GM10248 (cell line): Measurements from ENCODE around the gene SLA2.

Experiments used
- CTCF ChIA-PET: fragments of 300-600 bp; sonication (Branson Sonifier 250); formaldehyde crosslinking; extraction: SDS; loops from one replicate; lab custom pipeline; 2021; ENCODE audit warnings: antibody characterized with exemption; lab: Yijun Ruan, JAX
- POLR2A ChIA-PET: fragments of 350-650 bp; sonication (Branson Sonifier 250); formaldehyde crosslinking; extraction: SDS; loops from one replicate; lab custom pipeline; 2020; ENCODE audit warnings: antibody characterized with exemption; lab: Yijun Ruan, JAX
- DNase-seq: peaks from one replicate; pipeline ENCODE4 v3.0.0; 2012; ENCODE audit errors: extremely low spot score
- CTCF ChIP-seq: IDR thresholded peaks from 2 replicates; pipeline ENCODE4 v1.5.1; 2012; ENCODE audit warnings: mild to moderate bottlenecking, low read depth; ENCODE audit errors: extremely low read depth, missing control alignments, control extremely low read depth

Gene SLA2

GRCh38 chr20:36647196-36648121, 1.5 kb upstream of the SLA2 start:
- POLR2A ChIA-PET = no interaction called here
- CTCF ChIA-PET = interaction anchor here (0.8 to 2.3 kb wide), 6 partner anchors 9 to 408 kb away, joined by 3 to 11 read pairs (median 3); no protein-coding TSS in a partner anchor
- DNase-seq = no peak
- TF ChIP-seq CTCF = no peak

- POLR2A ChIA-PET = interaction anchor here (0.6 kb wide), 1 partner anchor 22 kb away, joined by 3 read pairs; no protein-coding TSS in a partner anchor
These were observed 682 bp upstream of the SLA2 start for GRCh38 chr20:36646678-36647077.

GRCh38 chr20:36645353-36645752, 643 bp downstream of the SLA2 start:
- DNase-seq = no peak
- ChIA-PET CTCF (interaction anchor here (0.8 to 2.2 kb wide), 4 partner anchors 21 to 40 kb away, joined by 3 to 8 read pairs (median 4); partner anchors contain the start of gene RAB5IF), POLR2A (no interaction called here)
- TF ChIP-seq CTCF = no peak

More at GRCh38 chr20:36646678-36647077, 682 bp upstream of the SLA2 start:
- DNase-seq = no peak
- TF ChIP-seq CTCF = no peak
- CTCF ChIA-PET = interaction anchor here (1.5 to 2.3 kb wide), 4 partner anchors 20 to 240 kb away, joined by 3 to 11 read pairs (median 4); partner anchors contain the start of gene RAB5IF

- no peak for DNase-seq
- POLR2A ChIA-PET = no interaction called here
- CTCF ChIA-PET = interaction anchor here (1.0 to 2.2 kb wide), 2 partner anchors 11 to 32 kb away, joined by 4 to 8 read pairs; no protein-coding TSS in a partner anchor
- no peak for TF ChIP-seq CTCF
These were observed 1.3 kb downstream of the SLA2 start for GRCh38 chr20:36644706-36645095.

- ChIA-PET POLR2A (no interaction called here), CTCF (interaction anchor here (1.0 to 2.2 kb wide), 5 partner anchors 11 to 239 kb away, joined by 3 to 8 read pairs (median 4); no protein-coding TSS in a partner anchor)
- no peak for TF ChIP-seq CTCF
- DNase-seq = no peak
These were observed 1.8 kb downstream of the SLA2 start for GRCh38 chr20:36644032-36644705.

GRCh38 chr20:36642136-36642535, 3.9 kb downstream of the SLA2 start:
- TF ChIP-seq CTCF = no peak
- ChIA-PET POLR2A (interaction anchor here (0.6 kb wide), 1 partner anchor 51 kb away, joined by 6 read pairs; no protein-coding TSS in a partner anchor), CTCF (interaction anchor here (1.0 kb wide), 1 partner anchor 10 kb away, joined by 3 read pairs; no protein-coding TSS in a partner anchor)
- no peak for DNase-seq
